H1 (cell line): ENCODE data around the gene COG7. TPM values are rescaled to one million over a fixed set of nuclear protein-coding genes. Genes with fewer than 3 reads are reported as not detected.

Source experiments
- CTCF ChIA-PET: fragments of 300-600 bp; sonication (Branson Sonifier 250); formaldehyde crosslinking; loops from one replicate; lab custom pipeline; 2021; ENCODE audit not compliant: partially characterized antibody; lab: Charles Lee
- POLR2A ChIA-PET: fragments of 300-600 bp; sonication (Branson Sonifier 250); formaldehyde crosslinking; loops from one replicate; lab custom pipeline; 2021; ENCODE audit warnings: inconsistent platforms; ENCODE audit not compliant: partially characterized antibody; lab: Charles Lee
- DNase-seq, 2 experiments: peaks; one replicate each; pipeline versions ENCODE4 v3.0.0 to v3.0.0-alpha.2; 2010 to 2022; ENCODE audit warnings: low spot score in 2 of 2, low read depth in 1 of 2, mixed read lengths in 1 of 2
- FAIRE-seq: peaks from 2 replicates; lab custom pipeline; 2011; peaks lifted over from hg19 to GRCh38; lab: Jason Lieb, UNC
- H2AFZ ChIP-seq: 2 replicates; pipeline ENCODE4 v1.8.1; 2012; ENCODE audit warnings: low read length, inconsistent platforms
- H2AK5ac ChIP-seq: 2 replicates; pipeline ENCODE4 v1.6.1; 2013; ENCODE audit warnings: low read depth, low read length
- H2BK120ac ChIP-seq: replicated peaks from 2 replicates; pipeline ENCODE3; 2013; ENCODE audit warnings: low read depth, low read length, inconsistent platforms
- H2BK12ac ChIP-seq: 2 replicates; pipeline ENCODE4 v1.6.1; 2013; ENCODE audit warnings: low read depth, low read length
- H2BK15ac ChIP-seq: 2 replicates; pipeline ENCODE4 v1.6.1; 2013; ENCODE audit warnings: low read length
- H2BK20ac ChIP-seq: 2 replicates; pipeline ENCODE4 v1.6.1; 2013; ENCODE audit warnings: low read length
- H2BK5ac ChIP-seq: 2 replicates; pipeline ENCODE4 v1.6.1; 2013; ENCODE audit warnings: low read depth, low read length
- H3K14ac ChIP-seq: 2 replicates; pipeline ENCODE4 v1.6.1; 2013; ENCODE audit warnings: inconsistent platforms; ENCODE audit not compliant: insufficient read length
- H3K18ac ChIP-seq: 2 replicates; pipeline ENCODE4 v1.6.1; 2013; ENCODE audit warnings: low read length; ENCODE audit errors: extremely low read depth
- H3K23ac ChIP-seq: 2 replicates; pipeline ENCODE4 v1.6.1; 2013; ENCODE audit warnings: inconsistent platforms; ENCODE audit not compliant: insufficient read length
- H3K23me2 ChIP-seq: 2 replicates; pipeline ENCODE4 v1.6.1; 2013; ENCODE audit warnings: low read depth, low read length
- H3K27ac ChIP-seq: 2 replicates; pipeline ENCODE4 v1.6.1; 2011; ENCODE audit warnings: low read depth, low read length, inconsistent platforms
- H3K27me3 ChIP-seq, 4 experiments: replicated peaks in 1 of 4; 1 replicate in 1 of 4; 2 replicates in 3 of 4; pipeline versions ENCODE4 v1.6.1 to v1.8.1; 2011 to 2013; ENCODE audit warnings: low read length in 3 of 4, mild to moderate bottlenecking in 3 of 4, inconsistent platforms in 2 of 4, mixed read lengths in 2 of 4, moderate library complexity in 1 of 4; ENCODE audit not compliant: control insufficient read depth in 3 of 4, insufficient read depth in 3 of 4; ENCODE audit errors: extremely low read depth in 1 of 4
- H3K36me3 ChIP-seq, 4 experiments: 2 replicates each; pipeline versions ENCODE4 v1.6.1 to v1.8.1; 2011 to 2013; ENCODE audit warnings: mild to moderate bottlenecking in 4 of 4, low read length in 3 of 4, moderate library complexity in 2 of 4, control low read depth in 1 of 4, inconsistent platforms in 1 of 4; ENCODE audit not compliant: insufficient read depth in 4 of 4, control insufficient read depth in 2 of 4
- H3K4ac ChIP-seq: replicated peaks from 2 replicates; pipeline ENCODE3; 2013; ENCODE audit warnings: low read length, low read depth, mixed read lengths, inconsistent platforms; ENCODE audit not compliant: insufficient read length
- H3K4me1 ChIP-seq, 4 experiments: replicated peaks in 1 of 4; 1 replicate in 1 of 4; 2 replicates in 3 of 4; pipeline versions ENCODE4 v1.6.1 to v1.8.1; 2011 to 2013; ENCODE audit warnings: low read length in 3 of 4, inconsistent platforms in 2 of 4, mixed read lengths in 1 of 4; ENCODE audit not compliant: insufficient read depth in 4 of 4, control insufficient read depth in 3 of 4
- H3K4me2 ChIP-seq, 2 experiments: 2 replicates each; pipeline versions ENCODE4 v1.6.1 to v1.8.1; 2011 to 2013; ENCODE audit warnings: low read depth in 2 of 2, low read length in 2 of 2, control low read depth in 1 of 2, inconsistent platforms in 1 of 2, mild to moderate bottlenecking in 1 of 2; ENCODE audit not compliant: insufficient read depth in 1 of 2
- H3K4me3 ChIP-seq, 4 experiments: fragments of 200-600, 300-600 bp in 1 of 4; sonication (generic), shearing (Covaris generic), sonication (Bioruptor Twin) in 1 of 4; 2 replicates each; pipeline versions ENCODE4 v1.5.1 to v1.8.1; 2011 to 2016; ENCODE audit warnings: low read length in 4 of 4, low read depth in 3 of 4, control low read depth in 2 of 4, inconsistent platforms in 2 of 4, mild to moderate bottlenecking in 2 of 4, mixed read lengths in 1 of 4, moderate library complexity in 1 of 4; ENCODE audit not compliant: insufficient read depth in 2 of 4; ENCODE audit errors: extremely low read depth in 1 of 4
- H3K56ac ChIP-seq: replicated peaks from 2 replicates; pipeline ENCODE3; 2013; ENCODE audit warnings: low read depth, mild to moderate bottlenecking, mixed read lengths, low read length, inconsistent platforms; ENCODE audit not compliant: insufficient read length
- H3K79me1 ChIP-seq: 2 replicates; pipeline ENCODE4 v1.6.1; 2013; ENCODE audit warnings: low read depth, low read length, control low read depth
- H3K79me2 ChIP-seq, 2 experiments: 2 replicates each; pipeline versions ENCODE4 v1.6.1 to v1.8.1; 2012 to 2013; ENCODE audit warnings: low read length in 2 of 2, mild to moderate bottlenecking in 2 of 2, inconsistent platforms in 1 of 2; ENCODE audit not compliant: insufficient read depth in 2 of 2, control insufficient read depth in 1 of 2
- H3K9ac ChIP-seq, 4 experiments: replicated peaks in 1 of 4; 1 replicate in 1 of 4; 2 replicates in 3 of 4; pipeline versions ENCODE4 v1.6.1 to v1.8.1; 2011 to 2013; ENCODE audit warnings: low read depth in 3 of 4, low read length in 3 of 4, control low read depth in 2 of 4, mild to moderate bottlenecking in 2 of 4, moderate library complexity in 2 of 4, inconsistent platforms in 1 of 4; ENCODE audit errors: extremely low read depth in 1 of 4
- H3K9me3 ChIP-seq, 2 experiments: 2 replicates each; pipeline versions ENCODE4 v1.6.1 to v1.8.1; 2012 to 2013; ENCODE audit warnings: mild to moderate bottlenecking in 2 of 2, moderate library complexity in 2 of 2, control low read depth in 1 of 2, inconsistent platforms in 1 of 2, low read depth in 1 of 2, low read length in 1 of 2, mixed read lengths in 1 of 2; ENCODE audit not compliant: insufficient read depth in 2 of 2
- H4K20me1 ChIP-seq, 2 experiments: replicated peaks in 1 of 2; 2 replicates each; pipeline versions ENCODE3 to v1.8.1; 2011 to 2013; ENCODE audit warnings: inconsistent platforms in 2 of 2, low read length in 2 of 2, mild to moderate bottlenecking in 1 of 2; ENCODE audit not compliant: insufficient read depth in 2 of 2, control insufficient read depth in 1 of 2
- H4K5ac ChIP-seq: 2 replicates; pipeline ENCODE4 v1.6.1; 2013; ENCODE audit warnings: low read length, low read depth, mixed read lengths, inconsistent platforms; ENCODE audit not compliant: insufficient read length
- H4K8ac ChIP-seq: 2 replicates; pipeline ENCODE4 v1.8.0; 2013; ENCODE audit warnings: mild to moderate bottlenecking, moderate library complexity, low read length, inconsistent platforms; ENCODE audit not compliant: insufficient read depth; ENCODE audit errors: extremely low read depth
- H4K91ac ChIP-seq: replicated peaks from 2 replicates; pipeline ENCODE3; 2013; ENCODE audit warnings: low read length, mixed read lengths, inconsistent platforms; ENCODE audit not compliant: insufficient read length
- ASH2L ChIP-seq: fragments of 200-600, 300-600 bp; sonication (generic); IDR thresholded peaks from one replicate; pipeline ENCODE4 v1.7.1; 2017; ENCODE audit warnings: low read length
- CBX5 ChIP-seq: fragments of 300-800, 300-1000 bp; sonication (generic); IDR thresholded peaks from 2 replicates; pipeline ENCODE4 v1.7.1; 2016; ENCODE audit warnings: antibody characterized with exemption, low read length, low read depth
- CEBPB ChIP-seq: IDR thresholded peaks from 2 replicates; pipeline ENCODE4 v1.6.1; 2012; ENCODE audit warnings: low read depth, low read length
- PHF8 ChIP-seq: fragments of 200-600 bp; sonication (generic); conservative IDR thresholded peaks from 2 replicates; pipeline ENCODE4 v1.7.1; 2012; ENCODE audit warnings: low read depth, mild to moderate bottlenecking, inconsistent platforms, low read length, moderate library complexity
- POU5F1 ChIP-seq: IDR thresholded peaks from 2 replicates; pipeline ENCODE4 v1.6.1; 2011; ENCODE audit warnings: low read depth, mild to moderate bottlenecking, low read length, moderate library complexity
- SP2 ChIP-seq: IDR thresholded peaks from 2 replicates; pipeline ENCODE4 v1.6.1; 2012; ENCODE audit warnings: mild to moderate bottlenecking, low read length, inconsistent platforms
- WGBS, 2 experiments: shearing (Covaris generic) in 1 of 2; methylation state at CpG; one replicate each; pipeline versions ENCODE4 v1.1.6 to v1.1.7; 2013 to 2015; ENCODE audit warnings: low lambda C conversion rate in 2 of 2, mixed read lengths in 2 of 2, inconsistent platforms in 1 of 2, low coverage in 1 of 2, missing lambda C conversion rate in 1 of 2; ENCODE audit not compliant: insufficient replicate concordance in 2 of 2, insufficient coverage in 1 of 2, insufficient read length in 1 of 2; ENCODE audit errors: extremely low coverage in 1 of 2, missing lambda C conversion rate in 1 of 2; 5-methylcytosine and 5-hydroxymethylcytosine counted together
- polyA plus RNA-seq, 7 experiments: library from polyadenylated mRNA; depleted of rRNA in 3 of 7; stranded (reverse) in 5 of 7; unstranded in 2 of 7; fragments of >200 nt in 5 of 7; fragments of 200-250 nt in 2 of 7; gene quantifications; 1 replicate in 5 of 7; 2 replicates in 1 of 7; 4 replicates in 1 of 7; pipeline versions ENCODE4 v1.2.1 to v1.2.3, GENCODE V29; 2011 to 2013; ENCODE audit warnings: missing spikeins in 2 of 7, mixed read lengths in 2 of 7
- total RNA-seq: library from RNA; stranded (reverse); fragmentation: NEBNext Ultra II Directional; extraction: Animal tissue kit (Norgen Biotek cat#: 25700); gene quantifications from 2 replicates; pipeline ENCODE4 v1.2.1, GENCODE V29; 2021

The COG7 gene
- total and polyA plus RNA-seq, 2 of the 8 experiments (the other 6 are each of a cell fraction or from before 2014, with no cell fraction given), result 17.2 to 40.4 TPM

- no peak overlapping the region for H4K5ac ChIP-seq
- H2BK5ac ChIP-seq, result no peak overlapping the region
- peaks cover 15 to 24% of the 10 kb centered on the region in 2 experiments for H4K20me1 ChIP-seq
- no peak overlapping the region for H3K14ac ChIP-seq
- no peaks in the 10 kb centered on the region for H3K23me2 ChIP-seq
- no peak overlapping the region for H3K27ac ChIP-seq
- no peak overlapping the region for H4K8ac ChIP-seq
- H3K56ac ChIP-seq, result no peak overlapping the region
- H3K23ac ChIP-seq, result no peak overlapping the region
- no peak overlapping the region for H2BK20ac ChIP-seq
- DNase-seq (no peak), FAIRE-seq (no peak)
- WGBS, 2 experiments, result 88% methylated on average over 14 of the region's 14 CpGs; no CpG with 5 or more reads in 1 of the 2 experiments
- no peaks in the 10 kb centered on the region for H3K9me3 ChIP-seq
- H3K9ac ChIP-seq, result no peak overlapping the region
- no peaks in the 10 kb centered on the region for H3K27me3 ChIP-seq
- H2AFZ ChIP-seq, result no peak overlapping the region
- no peak overlapping the region for H3K18ac ChIP-seq
- no peak overlapping the region for H2BK15ac ChIP-seq
- H3K4me2 ChIP-seq, result no peak overlapping the region
- peaks cover 0 to 8% of the 10 kb centered on the region in 2 experiments; a peak in 2 of 4 replicates for H3K79me2 ChIP-seq
- no peak overlapping the region for H3K4me3 ChIP-seq
- no peak overlapping the region for H2AK5ac ChIP-seq
- ChIA-PET CTCF (interaction anchor here (0.7 kb wide), 1 partner anchor 761 kb away, joined by 3 read pairs; no protein-coding TSS in a partner anchor), POLR2A (interaction anchor here (1.2 to 8.6 kb wide), 4 partner anchors 9 to 49 kb away, joined by 3 to 63 read pairs (median 4); partner anchors contain the start of gene GGA2)
- H3K4ac ChIP-seq, result no peak overlapping the region
- peaks cover 2% of the 10 kb centered on the region; the same call in 1 of the 2 replicates for H3K79me1 ChIP-seq
- no peak overlapping the region for H2BK120ac ChIP-seq
- peaks cover 0 to 5% (median 0%) of the 10 kb centered on the region in 4 experiments; a peak in 2 of 7 replicates for H3K4me1 ChIP-seq
- peaks cover 47 to 84% (median 78%) of the 10 kb centered on the region in 4 experiments for H3K36me3 ChIP-seq
- TF ChIP-seq POU5F1 (no peak), PHF8 (no peak), SP2 (no peak), CBX5 (no peak), CEBPB (no peak), ASH2L (no peak)
- H4K91ac ChIP-seq, result no peak overlapping the region
- no peak overlapping the region for H2BK12ac ChIP-seq
Measured at GRCh38 chr16:23491490-23492391, 38.8 kb upstream of the COG7 start.
